Breast epithelium (tissue), 3 donors: ENCODE measurements around the gene COL9A2.
"Not testable (repeated sequence)": the region's sequence is repeated elsewhere in the genome, so short reads cannot be mapped to it uniquely, and the experiment has no call there.

Experiments used
- POLR2A ChIP-seq: fragments of 450-650 bp; IDR thresholded peaks from one replicate; pipeline ENCODE4 v1.6.1; 2016; ENCODE audit warnings: antibody characterized with exemption, mild to moderate bottlenecking, moderate library complexity
- POLR2AphosphoS5 ChIP-seq, 3 donors: sonication (generic); formaldehyde crosslinking; IDR thresholded peaks; one replicate each; pipeline ENCODE4 v1.6.1; 2017; ENCODE audit warnings: antibody characterized with exemption in 3 of 3
- TF ChIP-seq, protein P1 (sequence below), 3 donors: fragments of 450-650 bp; IDR thresholded peaks; one replicate each; pipeline ENCODE4 v1.5.1; 2016 to 2017; ENCODE audit warnings: antibody characterized with exemption in 3 of 3, mild to moderate bottlenecking in 3 of 3, moderate library complexity in 3 of 3

DNA sequence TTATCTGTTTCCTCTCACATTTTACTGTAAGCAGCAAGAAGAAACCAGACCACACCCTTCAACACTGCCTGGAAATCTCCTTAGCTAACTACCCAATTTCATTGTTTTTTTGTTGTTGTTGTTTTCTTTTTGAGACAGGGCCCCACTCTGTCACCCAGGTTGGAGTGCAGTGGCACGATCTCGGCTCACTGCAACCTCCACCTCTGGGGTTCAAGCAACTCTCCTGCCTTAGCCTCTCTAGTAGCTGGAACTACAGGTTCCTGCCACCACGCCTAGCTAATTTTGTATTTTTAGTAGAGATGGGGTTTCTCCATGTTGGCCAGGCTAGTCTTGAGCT lies 25.3 kb upstream of the COL9A2 start:
- TF ChIP-seq, protein P1, sequence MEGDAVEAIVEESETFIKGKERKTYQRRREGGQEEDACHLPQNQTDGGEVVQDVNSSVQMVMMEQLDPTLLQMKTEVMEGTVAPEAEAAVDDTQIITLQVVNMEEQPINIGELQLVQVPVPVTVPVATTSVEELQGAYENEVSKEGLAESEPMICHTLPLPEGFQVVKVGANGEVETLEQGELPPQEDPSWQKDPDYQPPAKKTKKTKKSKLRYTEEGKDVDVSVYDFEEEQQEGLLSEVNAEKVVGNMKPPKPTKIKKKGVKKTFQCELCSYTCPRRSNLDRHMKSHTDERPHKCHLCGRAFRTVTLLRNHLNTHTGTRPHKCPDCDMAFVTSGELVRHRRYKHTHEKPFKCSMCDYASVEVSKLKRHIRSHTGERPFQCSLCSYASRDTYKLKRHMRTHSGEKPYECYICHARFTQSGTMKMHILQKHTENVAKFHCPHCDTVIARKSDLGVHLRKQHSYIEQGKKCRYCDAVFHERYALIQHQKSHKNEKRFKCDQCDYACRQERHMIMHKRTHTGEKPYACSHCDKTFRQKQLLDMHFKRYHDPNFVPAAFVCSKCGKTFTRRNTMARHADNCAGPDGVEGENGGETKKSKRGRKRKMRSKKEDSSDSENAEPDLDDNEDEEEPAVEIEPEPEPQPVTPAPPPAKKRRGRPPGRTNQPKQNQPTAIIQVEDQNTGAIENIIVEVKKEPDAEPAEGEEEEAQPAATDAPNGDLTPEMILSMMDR (IDR thresholded peaks at IDR 0.05), result not testable (repeated sequence)
- TF ChIP-seq POLR2A; POLR2AphosphoS5 (IDR thresholded peaks at IDR 0.05): not testable (repeated sequence)
